HEK293 (cell line): ENCODE data around the gene KIF25.

Experiments
- GLIS1 ChIP-seq: fragments of 450-650 bp; formaldehyde crosslinking; IDR thresholded peaks from 2 replicates; pipeline ENCODE4 v1.5.1; 2016; ENCODE audit warnings: missing biosample characterization, missing genetic modification characterization
- KLF1 ChIP-seq: fragments of 450-650 bp; formaldehyde crosslinking; IDR thresholded peaks from 2 replicates; pipeline ENCODE4 v1.5.1; 2016; ENCODE audit warnings: missing biosample characterization, missing genetic modification characterization
- MZF1 ChIP-seq: fragments of 450-650 bp; formaldehyde crosslinking; IDR thresholded peaks from 2 replicates; pipeline ENCODE4 v1.5.1; 2017; ENCODE audit warnings: missing biosample characterization, missing genetic modification characterization, borderline replicate concordance
- PBX3 ChIP-seq: sonication (generic); formaldehyde crosslinking; IDR thresholded peaks from 2 replicates; pipeline ENCODE4 v1.8.1; 2022; ENCODE audit warnings: mild to moderate bottlenecking, moderate library complexity, missing genetic modification reagents
- PRDM6 ChIP-seq: fragments of 450-650 bp; formaldehyde crosslinking; IDR thresholded peaks from 2 replicates; pipeline ENCODE4 v1.5.1; 2017; ENCODE audit warnings: missing biosample characterization, missing genetic modification characterization
- REST ChIP-seq: fragments of 450-650 bp; formaldehyde crosslinking; IDR thresholded peaks from 2 replicates; pipeline ENCODE4 v1.5.1; 2016; ENCODE audit warnings: missing biosample characterization, missing genetic modification characterization
- WT1 ChIP-seq: fragments of 450-650 bp; formaldehyde crosslinking; IDR thresholded peaks from 2 replicates; pipeline ENCODE4 v1.5.1; 2016; ENCODE audit warnings: missing biosample characterization, missing genetic modification characterization
- ZBTB17 ChIP-seq: fragments of 450-650 bp; formaldehyde crosslinking; IDR thresholded peaks from 2 replicates; pipeline ENCODE4 v1.5.1; 2016; ENCODE audit warnings: missing biosample characterization, missing genetic modification characterization
- ZBTB21 ChIP-seq: fragments of 450-650 bp; formaldehyde crosslinking; IDR thresholded peaks from 2 replicates; pipeline ENCODE4 v1.5.1; 2017; ENCODE audit warnings: missing biosample characterization, missing genetic modification characterization
- ZBTB48 ChIP-seq: fragments of 450-650 bp; formaldehyde crosslinking; IDR thresholded peaks from 2 replicates; pipeline ENCODE4 v1.5.1; 2016; ENCODE audit warnings: missing biosample characterization, missing genetic modification characterization
- ZBTB49 ChIP-seq: fragments of 450-650 bp; formaldehyde crosslinking; IDR thresholded peaks from 2 replicates; pipeline ENCODE4 v1.5.1; 2016; ENCODE audit warnings: missing biosample characterization, missing genetic modification characterization, low read depth
- ZBTB8A ChIP-seq: fragments of 450-650 bp; formaldehyde crosslinking; IDR thresholded peaks from 2 replicates; pipeline ENCODE4 v1.5.1; 2016; ENCODE audit warnings: missing biosample characterization, missing genetic modification characterization
- ZFP3 ChIP-seq: fragments of 450-650 bp; formaldehyde crosslinking; IDR thresholded peaks from 2 replicates; pipeline ENCODE4 v1.5.1; 2016; ENCODE audit warnings: low read depth, missing biosample characterization, missing genetic modification characterization
- ZNF114 ChIP-seq: fragments of 450-650 bp; formaldehyde crosslinking; IDR thresholded peaks from 2 replicates; pipeline ENCODE4 v1.5.0; 2017; ENCODE audit warnings: missing biosample characterization, missing genetic modification characterization
- ZNF140 ChIP-seq: fragments of 450-650 bp; formaldehyde crosslinking; IDR thresholded peaks from 2 replicates; pipeline ENCODE4 v1.5.1; 2016; ENCODE audit warnings: missing biosample characterization, missing genetic modification characterization
- ZNF184 ChIP-seq: fragments of 450-650 bp; IDR thresholded peaks from 2 replicates; pipeline ENCODE4 v1.5.1; 2018; ENCODE audit warnings: missing biosample characterization, mild to moderate bottlenecking, missing genetic modification characterization
- ZNF239 ChIP-seq: fragments of 450-650 bp; formaldehyde crosslinking; IDR thresholded peaks from 2 replicates; pipeline ENCODE4 v1.5.1; 2016; ENCODE audit warnings: missing biosample characterization, missing genetic modification characterization
- ZNF24 ChIP-seq: fragments of 450-650 bp; formaldehyde crosslinking; IDR thresholded peaks from 2 replicates; pipeline ENCODE4 v1.5.1; 2016; ENCODE audit warnings: missing biosample characterization, missing genetic modification characterization
- ZNF416 ChIP-seq: fragments of 450-650 bp; formaldehyde crosslinking; IDR thresholded peaks from 2 replicates; pipeline ENCODE4 v1.5.1; 2016; ENCODE audit warnings: missing biosample characterization, missing genetic modification characterization
- ZNF518A ChIP-seq: fragments of 450-650 bp; formaldehyde crosslinking; conservative IDR thresholded peaks from 2 replicates; pipeline ENCODE4 v1.5.1; 2016; ENCODE audit warnings: low read depth, missing biosample characterization, missing genetic modification characterization
- ZNF558 ChIP-seq: fragments of 450-650 bp; formaldehyde crosslinking; IDR thresholded peaks from 2 replicates; pipeline ENCODE4 v1.5.1; 2016; ENCODE audit warnings: missing biosample characterization, missing genetic modification characterization
- ZNF571 ChIP-seq: fragments of 450-650 bp; formaldehyde crosslinking; IDR thresholded peaks from 2 replicates; pipeline ENCODE4 v1.5.0; 2017; ENCODE audit warnings: missing biosample characterization, missing genetic modification characterization
- ZNF623 ChIP-seq: fragments of 450-650 bp; formaldehyde crosslinking; IDR thresholded peaks from 2 replicates; pipeline ENCODE4 v1.5.1; 2016; ENCODE audit warnings: missing biosample characterization, missing genetic modification characterization
- TF ChIP-seq, protein P1 (sequence below): fragments of 450-650 bp; formaldehyde crosslinking; IDR thresholded peaks from 2 replicates; pipeline ENCODE4 v1.5.1; 2016; ENCODE audit warnings: missing biosample characterization, missing genetic modification characterization

The KIF25 gene

DNA sequence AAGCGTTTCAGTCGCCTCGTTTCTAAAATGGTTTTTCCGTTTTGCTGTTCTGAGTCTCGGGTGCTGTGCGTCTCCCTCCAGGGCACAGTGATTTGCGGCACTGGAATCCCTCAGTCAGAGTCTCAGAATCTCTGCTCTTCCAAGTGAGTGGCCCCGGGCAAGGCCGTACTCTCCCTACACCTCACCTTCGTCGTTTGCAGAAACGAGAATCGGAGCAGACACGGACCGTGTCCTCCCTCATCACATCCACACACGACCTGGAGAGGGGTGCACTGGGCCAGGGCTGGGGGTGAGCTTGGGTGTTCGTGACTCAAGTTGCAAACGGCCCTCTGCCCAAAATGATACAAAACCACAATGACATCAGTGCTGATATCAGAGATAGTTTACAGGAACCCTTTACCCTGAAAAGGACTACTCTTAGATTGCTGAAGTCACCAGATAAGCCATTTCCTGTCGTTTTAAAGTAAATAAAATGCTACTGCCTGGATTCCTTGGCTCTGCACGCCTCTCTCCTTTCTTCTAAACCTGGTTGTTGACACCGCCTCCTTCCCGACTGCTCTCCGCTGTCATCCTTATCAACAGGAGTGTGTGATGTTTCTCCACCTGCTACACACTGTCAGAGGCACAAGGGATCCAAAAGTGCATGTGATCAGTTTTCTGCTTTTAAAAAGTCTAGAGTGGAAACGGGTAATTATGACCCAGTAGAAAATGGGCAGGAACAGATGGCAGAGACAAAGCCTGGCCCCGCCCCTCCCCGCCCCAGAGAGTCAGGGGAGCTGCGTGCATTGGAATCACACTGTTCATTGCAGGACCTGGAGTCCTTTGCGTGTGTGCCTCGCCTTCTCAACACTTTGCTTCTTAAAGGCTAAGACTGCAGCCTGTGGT is 38.4 kb downstream of the KIF25 start (continued):
- no peak for TF ChIP-seq REST (tag by site-specific recombination)
- peak; percentile 26; the same call in 1 of the 2 replicates for TF ChIP-seq PRDM6 (tag by site-specific recombination)
- TF ChIP-seq ZNF239 (tag by site-specific recombination): no peak
- TF ChIP-seq MZF1 (tag by site-specific recombination): no peak
- TF ChIP-seq ZNF114 (tag by site-specific recombination): no peak
- TF ChIP-seq ZNF623 (tag by site-specific recombination): no peak
- 0 out of 2 replicates have a peak, but pooled peaks have one; percentile 68 for TF ChIP-seq ZNF24 (tag by site-specific recombination)
- TF ChIP-seq ZBTB48 (tag by site-specific recombination): peak; percentile 57; the same call in 1 of the 2 replicates
- TF ChIP-seq ZNF140 (tag by site-specific recombination): no peak
- peak; percentile 46; the same call in 1 of the 2 replicates for TF ChIP-seq GLIS1 (tag by site-specific recombination)
- TF ChIP-seq ZNF558 (tag by site-specific recombination): no peak
- peak; percentile 83 for TF ChIP-seq ZBTB17 (tag by site-specific recombination)
- no peak for TF ChIP-seq PBX3 (CRISPR knock-in tag)
- TF ChIP-seq KLF1 (tag by site-specific recombination): peak; percentile 59
- peak; percentile 19; the same call in 1 of the 2 replicates for TF ChIP-seq ZNF518A (tag by site-specific recombination)
- TF ChIP-seq ZNF571: no peak
- no peak for TF ChIP-seq ZBTB49 (tag by site-specific recombination)
- TF ChIP-seq ZNF416: no peak
- TF ChIP-seq ZBTB21 (tag by site-specific recombination): peak; percentile 97
- TF ChIP-seq ZNF184 (tag by site-specific recombination): no peak
- no peak for TF ChIP-seq ZFP3
- peak; percentile 71 for TF ChIP-seq WT1 (tag by site-specific recombination)
- TF ChIP-seq, protein P1, sequence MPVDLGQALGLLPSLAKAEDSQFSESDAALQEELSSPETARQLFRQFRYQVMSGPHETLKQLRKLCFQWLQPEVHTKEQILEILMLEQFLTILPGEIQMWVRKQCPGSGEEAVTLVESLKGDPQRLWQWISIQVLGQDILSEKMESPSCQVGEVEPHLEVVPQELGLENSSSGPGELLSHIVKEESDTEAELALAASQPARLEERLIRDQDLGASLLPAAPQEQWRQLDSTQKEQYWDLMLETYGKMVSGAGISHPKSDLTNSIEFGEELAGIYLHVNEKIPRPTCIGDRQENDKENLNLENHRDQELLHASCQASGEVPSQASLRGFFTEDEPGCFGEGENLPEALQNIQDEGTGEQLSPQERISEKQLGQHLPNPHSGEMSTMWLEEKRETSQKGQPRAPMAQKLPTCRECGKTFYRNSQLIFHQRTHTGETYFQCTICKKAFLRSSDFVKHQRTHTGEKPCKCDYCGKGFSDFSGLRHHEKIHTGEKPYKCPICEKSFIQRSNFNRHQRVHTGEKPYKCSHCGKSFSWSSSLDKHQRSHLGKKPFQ: no peak
- no peak for TF ChIP-seq ZBTB8A
